SU-DHL-6 (cell line): ENCODE data around the gene AP3S1.

Source experiments
- CTCF ChIP-seq: fragments of 200-600 bp; sonication (generic); IDR thresholded peaks from one replicate; pipeline ENCODE4 v1.5.1; 2017; ENCODE audit warnings: antibody characterized with exemption, mild to moderate bottlenecking, low read length, moderate library complexity; ENCODE audit not compliant: insufficient read depth, poor library complexity, severe bottlenecking
- EZH2phosphoT487 ChIP-seq: fragments of 200-600 bp; sonication (generic), shearing (Covaris generic); conservative IDR thresholded peaks from 2 replicates; pipeline ENCODE4 v1.6.1; 2018; ENCODE audit warnings: mild to moderate bottlenecking, antibody characterized with exemption, low read length, moderate library complexity, mixed read lengths

DNA sequence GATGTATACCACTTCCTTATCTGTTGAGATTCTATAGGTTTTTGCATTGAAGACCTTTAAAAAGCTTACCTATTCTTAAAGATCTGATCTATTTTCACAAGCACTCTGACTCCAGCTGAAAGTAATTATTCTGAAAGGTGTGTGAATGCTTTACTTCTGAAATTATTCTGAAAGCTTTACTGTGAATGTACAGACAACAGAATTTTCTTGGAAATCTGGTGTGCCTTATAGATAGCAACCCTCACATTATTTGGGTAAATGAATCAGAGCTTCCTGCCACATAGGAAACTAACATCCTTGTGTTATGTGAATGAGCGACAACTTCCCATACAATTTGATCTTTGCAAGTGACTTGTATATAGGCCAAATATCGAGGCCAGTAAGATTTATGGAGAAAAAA is 31.8 kb upstream of the AP3S1 start:
- no peak for TF ChIP-seq EZH2phosphoT487
- no peak for TF ChIP-seq CTCF
